Uterus (tissue), 2 donors: ENCODE results near the gene SURF2.

ENCODE experiments used
- POLR2A ChIP-seq, 2 donors: fragments of 450-650 bp; IDR thresholded peaks; one replicate each; pipeline ENCODE4 v1.6.1; 2016; ENCODE audit warnings: antibody characterized with exemption in 2 of 2, mild to moderate bottlenecking in 1 of 2, moderate library complexity in 1 of 2
- TF ChIP-seq, protein P1 (sequence below), 4 experiments: fragments of 200-600 bp in 2 of 4; fragments of 450-650 bp in 2 of 4; sonication (generic) in 2 of 4; IDR thresholded peaks; one replicate each; pipeline ENCODE4 v1.5.1; 2016 to 2019; ENCODE audit warnings: antibody characterized with exemption in 4 of 4, mild to moderate bottlenecking in 2 of 4, moderate library complexity in 1 of 4

DNA sequence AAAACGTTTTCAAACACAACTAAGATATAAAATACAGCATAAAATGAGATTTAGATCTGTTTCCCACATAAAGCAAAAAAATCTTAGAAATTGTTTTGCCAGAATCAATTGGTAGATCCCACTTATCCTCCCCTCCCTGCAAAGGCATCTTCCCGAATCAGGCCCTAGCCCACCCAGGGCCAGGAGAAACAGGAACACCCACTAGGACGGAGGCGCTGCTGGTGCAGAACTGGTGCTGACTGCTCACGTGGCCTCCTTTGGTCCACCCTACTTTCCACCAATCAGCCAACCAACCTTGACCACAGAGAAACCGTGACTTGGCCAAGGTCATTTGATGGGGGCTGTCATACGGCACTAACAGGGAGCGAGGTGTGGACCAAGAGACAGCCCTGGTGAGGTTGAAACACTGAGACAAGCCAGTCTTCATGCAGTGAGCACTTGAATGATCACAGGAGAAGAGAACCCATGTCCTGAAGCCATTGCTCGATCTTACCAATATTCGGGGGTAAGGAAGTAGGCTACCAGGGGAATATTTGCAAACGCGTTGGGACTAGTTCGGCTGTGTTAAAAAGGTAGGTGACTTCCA lies 5.2 kb downstream of the SURF2 start:
- TF ChIP-seq, protein P1, sequence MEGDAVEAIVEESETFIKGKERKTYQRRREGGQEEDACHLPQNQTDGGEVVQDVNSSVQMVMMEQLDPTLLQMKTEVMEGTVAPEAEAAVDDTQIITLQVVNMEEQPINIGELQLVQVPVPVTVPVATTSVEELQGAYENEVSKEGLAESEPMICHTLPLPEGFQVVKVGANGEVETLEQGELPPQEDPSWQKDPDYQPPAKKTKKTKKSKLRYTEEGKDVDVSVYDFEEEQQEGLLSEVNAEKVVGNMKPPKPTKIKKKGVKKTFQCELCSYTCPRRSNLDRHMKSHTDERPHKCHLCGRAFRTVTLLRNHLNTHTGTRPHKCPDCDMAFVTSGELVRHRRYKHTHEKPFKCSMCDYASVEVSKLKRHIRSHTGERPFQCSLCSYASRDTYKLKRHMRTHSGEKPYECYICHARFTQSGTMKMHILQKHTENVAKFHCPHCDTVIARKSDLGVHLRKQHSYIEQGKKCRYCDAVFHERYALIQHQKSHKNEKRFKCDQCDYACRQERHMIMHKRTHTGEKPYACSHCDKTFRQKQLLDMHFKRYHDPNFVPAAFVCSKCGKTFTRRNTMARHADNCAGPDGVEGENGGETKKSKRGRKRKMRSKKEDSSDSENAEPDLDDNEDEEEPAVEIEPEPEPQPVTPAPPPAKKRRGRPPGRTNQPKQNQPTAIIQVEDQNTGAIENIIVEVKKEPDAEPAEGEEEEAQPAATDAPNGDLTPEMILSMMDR (IDR thresholded peaks at IDR 0.05), result no peak
- TF ChIP-seq POLR2A (IDR thresholded peaks at IDR 0.05), result no peak
